ENCODE data around the gene TRIM38.

Gene TRIM38

GRCh38 chr6:26021001-26021349 lies 58.4 kb downstream of the TRIM38 start:
- no peak for TF ChIP-seq CTCF (IDR thresholded peaks at IDR 0.05)

- TF ChIP-seq CTCF (IDR thresholded peaks at IDR 0.05): no peak
Measured at GRCh38 chr6:26021350-26022131, 58.9 kb downstream of the TRIM38 start.

GRCh38 chr6:26022132-26022472 lies 59.5 kb downstream of the TRIM38 start:
- no peak for TF ChIP-seq CTCF (IDR thresholded peaks at IDR 0.05)

- TF ChIP-seq CTCF (IDR thresholded peaks at IDR 0.05): no peak
Measured at GRCh38 chr6:26022737-26023136, 60.1 kb downstream of the TRIM38 start.

GRCh38 chr6:26024651-26025046 lies 62.0 kb downstream of the TRIM38 start:
- TF ChIP-seq CTCF (IDR thresholded peaks at IDR 0.05): no peak

- no peak for TF ChIP-seq CTCF (IDR thresholded peaks at IDR 0.05)
Measured at GRCh38 chr6:26025047-26025893, 62.7 kb downstream of the TRIM38 start.

- TF ChIP-seq CTCF (IDR thresholded peaks at IDR 0.05): peak; percentile 67
Measured at GRCh38 chr6:26025894-26026832, 63.6 kb downstream of the TRIM38 start.
